Measurements from ENCODE around the gene USP3.
"Not testable (repeated sequence)": the region's sequence is repeated elsewhere in the genome, so short reads cannot be mapped to it uniquely, and the experiment has no call there.

USP3 gene

GRCh38 chr15:63610209-63610841 lies 105.9 kb downstream of the USP3 start:
- DNase-seq (ENCODE audit: low read depth in 2 of 2) = peak; percentile 39 to 61

GRCh38 chr15:63611177-63611576 lies 106.8 kb downstream of the USP3 start:
- no peak for DNase-seq (ENCODE audit: low read depth in 2 of 2)

- DNase-seq (ENCODE audit: low read depth in 2 of 2) = no peak
These were observed 107.9 kb downstream of the USP3 start for GRCh38 chr15:63612300-63612699.

GRCh38 chr15:63615935-63616334 lies 111.5 kb downstream of the USP3 start:
- no peak for DNase-seq (ENCODE audit: low read depth in 2 of 2)

- not testable (repeated sequence) for DNase-seq (ENCODE audit: low read depth in 2 of 2)
These were observed 112.8 kb downstream of the USP3 start for GRCh38 chr15:63617147-63617546.

GRCh38 chr15:63617627-63618026 lies 113.2 kb downstream of the USP3 start:
- DNase-seq (ENCODE audit: low read depth in 2 of 2) = not testable (repeated sequence)

- DNase-seq (ENCODE audit: low read depth in 2 of 2) = not testable (repeated sequence)
These were observed 116.4 kb downstream of the USP3 start for GRCh38 chr15:63620760-63621159.

- no peak for DNase-seq (ENCODE audit: low read depth in 2 of 2)
These were observed 119.0 kb downstream of the USP3 start for GRCh38 chr15:63623232-63623969.

- no peak for DNase-seq (ENCODE audit: low read depth in 2 of 2)
These were observed 122.6 kb downstream of the USP3 start for GRCh38 chr15:63626955-63627354.

GRCh38 chr15:63628123-63628822 lies 123.9 kb downstream of the USP3 start:
- no peak for DNase-seq (ENCODE audit: low read depth in 2 of 2)

GRCh38 chr15:63630036-63630751 lies 125.8 kb downstream of the USP3 start:
- DNase-seq (ENCODE audit: low read depth in 2 of 2) = no peak

GRCh38 chr15:63633312-63633711 lies 128.9 kb downstream of the USP3 start:
- no peak for DNase-seq (ENCODE audit: low read depth in 2 of 2)

GRCh38 chr15:63634154-63634553 lies 129.8 kb downstream of the USP3 start:
- DNase-seq (ENCODE audit: low read depth in 2 of 2) = no peak

- no peak for DNase-seq (ENCODE audit: low read depth in 2 of 2)
These were observed 132.2 kb downstream of the USP3 start for GRCh38 chr15:63636518-63637061.

GRCh38 chr15:63638839-63639238 lies 134.4 kb downstream of the USP3 start:
- DNase-seq (ENCODE audit: low read depth in 2 of 2) = no peak

GRCh38 chr15:63640146-63640545 lies 135.8 kb downstream of the USP3 start:
- DNase-seq (ENCODE audit: low read depth in 2 of 2) = no peak
